ENCODE measurements around the gene MUC2.

Gene MUC2

GRCh38 chr11:1088927-1089737 is 14.5 kb downstream of the MUC2 start:
- no peak for DNase-seq

GRCh38 chr11:1089738-1090599 is 15.3 kb downstream of the MUC2 start:
- no peak for DNase-seq

- DNase-seq, result no peak
Measured at GRCh38 chr11:1090600-1091331, 16.1 kb downstream of the MUC2 start.

GRCh38 chr11:1091332-1092083 is 16.8 kb downstream of the MUC2 start:
- no peak for DNase-seq

GRCh38 chr11:1092145-1092670 is 17.5 kb downstream of the MUC2 start:
- DNase-seq, result no peak

GRCh38 chr11:1092919-1093318 is 18.2 kb downstream of the MUC2 start:
- no peak for DNase-seq

- DNase-seq, result no peak
Measured at GRCh38 chr11:1099519-1100355, 25.1 kb downstream of the MUC2 start.

GRCh38 chr11:1100417-1101245 is 26.0 kb downstream of the MUC2 start:
- no peak for DNase-seq

- no peak for DNase-seq
Measured at GRCh38 chr11:1101318-1102089, 26.8 kb downstream of the MUC2 start.

GRCh38 chr11:1102221-1102971 is 27.7 kb downstream of the MUC2 start:
- DNase-seq, result no peak

GRCh38 chr11:1102996-1103395 is 28.3 kb downstream of the MUC2 start:
- DNase-seq, result no peak

- no peak for DNase-seq
Measured at GRCh38 chr11:1103401-1104360, 29.0 kb downstream of the MUC2 start.

- DNase-seq, result no peak
Measured at GRCh38 chr11:1104411-1105182, 29.9 kb downstream of the MUC2 start.

GRCh38 chr11:1105183-1105565 is 30.5 kb downstream of the MUC2 start:
- no peak for DNase-seq

- DNase-seq, result no peak
Measured at GRCh38 chr11:1106387-1106786, 31.7 kb downstream of the MUC2 start.

- DNase-seq, result no peak
Measured at GRCh38 chr11:1107316-1108245, 32.9 kb downstream of the MUC2 start.
